Endothelial cell of umbilical vein (primary cell): Measurements from ENCODE around the gene NDUFS6. TPM values are rescaled to one million over a fixed set of nuclear protein-coding genes. Genes with fewer than 3 reads are reported as not detected.

Experiments used
- BruUV-seq: library from RNA; stranded (reverse); fragments of 400-500 nt; replicated peaks from 2 replicates; lab custom pipeline; 2021; lab: Mats Ljungman, UMichigan
- CTCF ChIA-PET: fragments of 300-600, 350-600 bp; sonication (Branson Sonifier 250); formaldehyde crosslinking; loops from one replicate; lab custom pipeline; 2021; ENCODE audit warnings: antibody characterized with exemption, inconsistent platforms; lab: Charles Lee
- POLR2A ChIA-PET: fragments of 300-600, 350-600 bp; sonication (Branson Sonifier 250); formaldehyde crosslinking; loops from one replicate; lab custom pipeline; 2021; ENCODE audit warnings: antibody characterized with exemption, inconsistent platforms; lab: Charles Lee
- DNase-seq: peaks from one replicate; pipeline ENCODE4 v3.0.0-alpha.2; 2011; ENCODE audit warnings: low read depth, low spot score
- FAIRE-seq: peaks from 2 replicates; lab custom pipeline; 2011; peaks lifted over from hg19 to GRCh38; lab: Jason Lieb, UNC
- H2AFZ ChIP-seq: 2 replicates; pipeline ENCODE4 v1.6.0; 2012; ENCODE audit warnings: low read depth, low read length, control low read depth, inconsistent platforms
- H3K27ac ChIP-seq: 2 replicates; pipeline ENCODE4 v1.5.1; 2011; ENCODE audit warnings: low read depth, mild to moderate bottlenecking, control low read depth, low read length, moderate library complexity; ENCODE audit not compliant: insufficient read depth
- H3K27me3 ChIP-seq, 2 experiments: 2 replicates each; pipeline versions ENCODE4 v1.6.0 to v1.6.1; 2011; ENCODE audit warnings: low read length in 2 of 2, mixed read lengths in 1 of 2; ENCODE audit not compliant: control insufficient read depth in 2 of 2, insufficient read depth in 2 of 2
- H3K36me3 ChIP-seq, 2 experiments: 2 replicates in 1 of 2; 3 replicates in 1 of 2; pipeline ENCODE4 v1.5.1; 2011; ENCODE audit warnings: low read length in 2 of 2, mild to moderate bottlenecking in 1 of 2, moderate library complexity in 1 of 2; ENCODE audit not compliant: control insufficient read depth in 2 of 2, insufficient read depth in 2 of 2; ENCODE audit errors: extremely low read depth in 1 of 2
- H3K4me1 ChIP-seq: 3 replicates; pipeline ENCODE4 v1.5.1; 2011; ENCODE audit warnings: mild to moderate bottlenecking, low read length; ENCODE audit not compliant: control insufficient read depth, insufficient read depth; ENCODE audit errors: extremely low read depth
- H3K4me2 ChIP-seq: 2 replicates; pipeline ENCODE4 v1.6.1; 2011; ENCODE audit warnings: low read length, control low read depth, mixed read lengths; ENCODE audit not compliant: insufficient read depth
- H3K4me3 ChIP-seq, 3 experiments: fragments of 200-600 bp in 1 of 3; sonication (generic), shearing (Covaris generic) in 1 of 3; replicated peaks in 1 of 3; 2 replicates each; pipeline ENCODE4 v1.5.1; 2011 to 2016; ENCODE audit warnings: control low read depth in 3 of 3, low read length in 3 of 3, mild to moderate bottlenecking in 2 of 3, inconsistent platforms in 1 of 3, low read depth in 1 of 3, moderate library complexity in 1 of 3; ENCODE audit not compliant: insufficient read depth in 1 of 3
- H3K79me2 ChIP-seq: 2 replicates; pipeline ENCODE4 v1.6.0; 2012; ENCODE audit warnings: low read length, inconsistent platforms; ENCODE audit not compliant: control insufficient read depth, insufficient read depth
- H3K9ac ChIP-seq: replicated peaks from 2 replicates; pipeline ENCODE3; 2011; ENCODE audit warnings: low read length, control low read depth; ENCODE audit not compliant: insufficient read depth; ENCODE audit errors: extremely low read depth
- H3K9me1 ChIP-seq: replicated peaks from 3 replicates; pipeline ENCODE4 v1.6.0; 2011; ENCODE audit warnings: mild to moderate bottlenecking, low read length; ENCODE audit not compliant: control insufficient read depth, insufficient read depth; ENCODE audit errors: extremely low read depth
- H3K9me3 ChIP-seq: replicated peaks from 2 replicates; pipeline ENCODE4 v1.5.1; 2012; ENCODE audit warnings: low read length, inconsistent platforms; ENCODE audit not compliant: control insufficient read depth, insufficient read depth
- H4K20me1 ChIP-seq: replicated peaks from 2 replicates; pipeline ENCODE3; 2011; ENCODE audit warnings: mild to moderate bottlenecking, low read length; ENCODE audit not compliant: control insufficient read depth, insufficient read depth; ENCODE audit errors: extremely low read depth
- EZH2 ChIP-seq: IDR thresholded peaks from 2 replicates; pipeline ENCODE4 v1.6.1; 2012; ENCODE audit warnings: borderline replicate concordance, low read depth, mild to moderate bottlenecking, moderate library complexity, low read length, inconsistent platforms; ENCODE audit not compliant: severe bottlenecking
- FOS ChIP-seq: IDR thresholded peaks from 2 replicates; pipeline ENCODE4 v1.6.1; 2011; ENCODE audit warnings: mild to moderate bottlenecking, low read length, moderate library complexity, borderline replicate concordance; ENCODE audit not compliant: insufficient read depth
- GATA2 ChIP-seq: IDR thresholded peaks from 2 replicates; pipeline ENCODE4 v1.7.0; 2011; ENCODE audit warnings: low read depth, mild to moderate bottlenecking, moderate library complexity, mixed read lengths, low read length; ENCODE audit not compliant: insufficient read length, insufficient read depth
- JUN ChIP-seq: IDR thresholded peaks from 2 replicates; pipeline ENCODE4 v1.6.1; 2011; ENCODE audit warnings: borderline replicate concordance, low read depth; ENCODE audit not compliant: insufficient read length, insufficient read depth
- MYC ChIP-seq: IDR thresholded peaks from one replicate; pipeline ENCODE4 v1.6.1; 2011; ENCODE audit warnings: mild to moderate bottlenecking, low read depth, low read length
- POLR2A ChIP-seq: IDR thresholded peaks from 2 replicates; pipeline ENCODE4 v1.6.1; 2012; ENCODE audit warnings: low read depth, mild to moderate bottlenecking, control low read depth, low read length
- POLR2AphosphoS5 ChIP-seq: IDR thresholded peaks from 2 replicates; pipeline ENCODE4 v1.6.1; 2012; ENCODE audit warnings: low read depth, mild to moderate bottlenecking, control low read depth, low read length, moderate library complexity; ENCODE audit not compliant: insufficient read depth
- dilution Hi-C: fragments of 300-500 bp; cut with MboI; formaldehyde crosslinking; loops from one replicate; pipeline ENCODE4 v1.15.0; 2019; ENCODE audit warnings: low sequenced_read_pairs; ENCODE audit not compliant: extremely low pct_ligation_motif_present
- intact Hi-C: fragments of 100-400 bp; cut with micrococcal nuclease; formaldehyde crosslinking; loops from one replicate; pipeline ENCODE4 v1.10.0; 2022
- polyA plus RNA-seq, 4 experiments: library from polyadenylated mRNA; depleted of rRNA in 3 of 4; stranded (reverse) in 3 of 4; unstranded in 1 of 4; fragments of >200 nt; gene quantifications; 2 replicates each; pipeline versions ENCODE4 v1.2.1 to v1.2.3, GENCODE V29; 2011 to 2012; ENCODE audit warnings: missing spikeins in 1 of 4
- total RNA-seq: library from RNA; stranded (reverse); gene quantifications from 2 replicates; pipeline ENCODE4 v1.2.3, GENCODE V29; 2021
- TF ChIP-seq, protein P1 (sequence below): IDR thresholded peaks from 2 replicates; pipeline ENCODE4 v1.6.1; 2011; ENCODE audit not compliant: insufficient read depth, insufficient read length
- TF ChIP-seq, protein P2 (sequence below), 2 donors: IDR thresholded peaks; 1 replicate in 1 of 2; 2 replicates in 1 of 2; pipeline ENCODE4 v1.5.1; 2011; ENCODE audit warnings: low read length in 2 of 2, mild to moderate bottlenecking in 2 of 2, moderate library complexity in 2 of 2, control low read depth in 1 of 2, inconsistent platforms in 1 of 2, low read depth in 1 of 2; ENCODE audit not compliant: insufficient read depth in 1 of 2; ENCODE audit errors: extremely low read depth in 1 of 2

NDUFS6 gene
- total and polyA plus RNA-seq, 2 donors (not counting 3 experiments of a cell fraction or from before 2014, with no cell fraction given): 42.5 to 127 TPM

DNA sequence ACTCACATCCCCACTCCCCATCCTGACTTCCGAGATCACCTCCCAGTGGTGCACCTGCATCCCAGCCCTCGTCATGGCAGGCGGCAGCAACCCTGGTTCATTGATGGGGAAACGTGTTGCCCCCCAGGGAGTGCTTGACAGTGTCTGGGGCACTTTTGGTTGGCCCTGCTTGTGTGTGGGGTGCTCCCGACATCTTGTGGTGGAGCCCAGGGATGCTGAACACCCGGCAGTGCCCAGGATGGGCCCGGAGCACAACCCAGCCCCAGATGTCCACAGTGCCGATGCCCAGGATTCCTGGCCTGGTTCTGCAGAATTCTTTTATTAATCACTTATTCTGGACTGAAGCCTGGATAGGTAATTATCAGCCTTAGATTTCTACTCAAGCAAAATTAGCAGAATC, 5.3 kb upstream of the NDUFS6 start:
- Histone ChIP-seq H3K36me3 (peaks cover 4 to 14% of the 10 kb centered on the region in 2 experiments), H3K4me1 (peaks cover 35% of the 10 kb centered on the region), H3K4me2 (no peak overlapping the region), H4K20me1 (no peaks in the 10 kb centered on the region), H3K27ac (no peak overlapping the region), H3K79me2 (peaks cover 34% of the 10 kb centered on the region), H3K27me3 (no peaks in the 10 kb centered on the region), H3K4me3 (no peak overlapping the region), H3K9me3 (no peaks in the 10 kb centered on the region), H2AFZ (no peak overlapping the region), H3K9me1 (no peaks in the 10 kb centered on the region), H3K9ac (no peak overlapping the region)
- dilution Hi-C loops: no loop called here
- intact Hi-C loops: no loop called here
- ChIA-PET CTCF (no interaction called here), POLR2A (no interaction called here)
- DNase-seq (no peak), FAIRE-seq (no peak)
- BruUV-seq: no TSS peak
- TF ChIP-seq, protein P1, sequence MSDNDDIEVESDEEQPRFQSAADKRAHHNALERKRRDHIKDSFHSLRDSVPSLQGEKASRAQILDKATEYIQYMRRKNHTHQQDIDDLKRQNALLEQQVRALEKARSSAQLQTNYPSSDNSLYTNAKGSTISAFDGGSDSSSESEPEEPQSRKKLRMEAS: no peak
- TF ChIP-seq EZH2 (no peak), MYC (no peak), FOS (no peak), JUN (no peak), POLR2AphosphoS5 (no peak), GATA2 (no peak), POLR2A (no peak)
- TF ChIP-seq, protein P2, sequence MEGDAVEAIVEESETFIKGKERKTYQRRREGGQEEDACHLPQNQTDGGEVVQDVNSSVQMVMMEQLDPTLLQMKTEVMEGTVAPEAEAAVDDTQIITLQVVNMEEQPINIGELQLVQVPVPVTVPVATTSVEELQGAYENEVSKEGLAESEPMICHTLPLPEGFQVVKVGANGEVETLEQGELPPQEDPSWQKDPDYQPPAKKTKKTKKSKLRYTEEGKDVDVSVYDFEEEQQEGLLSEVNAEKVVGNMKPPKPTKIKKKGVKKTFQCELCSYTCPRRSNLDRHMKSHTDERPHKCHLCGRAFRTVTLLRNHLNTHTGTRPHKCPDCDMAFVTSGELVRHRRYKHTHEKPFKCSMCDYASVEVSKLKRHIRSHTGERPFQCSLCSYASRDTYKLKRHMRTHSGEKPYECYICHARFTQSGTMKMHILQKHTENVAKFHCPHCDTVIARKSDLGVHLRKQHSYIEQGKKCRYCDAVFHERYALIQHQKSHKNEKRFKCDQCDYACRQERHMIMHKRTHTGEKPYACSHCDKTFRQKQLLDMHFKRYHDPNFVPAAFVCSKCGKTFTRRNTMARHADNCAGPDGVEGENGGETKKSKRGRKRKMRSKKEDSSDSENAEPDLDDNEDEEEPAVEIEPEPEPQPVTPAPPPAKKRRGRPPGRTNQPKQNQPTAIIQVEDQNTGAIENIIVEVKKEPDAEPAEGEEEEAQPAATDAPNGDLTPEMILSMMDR (IDR thresholded peaks at IDR 0.05; ENCODE audit: extremely low read depth in 1 of 2, insufficient read depth in 1 of 2, low read depth in 1 of 2, low read length in 2 of 2): no peak
